ENCODE results near the gene EFCAB8.

The EFCAB8 gene, protein sequence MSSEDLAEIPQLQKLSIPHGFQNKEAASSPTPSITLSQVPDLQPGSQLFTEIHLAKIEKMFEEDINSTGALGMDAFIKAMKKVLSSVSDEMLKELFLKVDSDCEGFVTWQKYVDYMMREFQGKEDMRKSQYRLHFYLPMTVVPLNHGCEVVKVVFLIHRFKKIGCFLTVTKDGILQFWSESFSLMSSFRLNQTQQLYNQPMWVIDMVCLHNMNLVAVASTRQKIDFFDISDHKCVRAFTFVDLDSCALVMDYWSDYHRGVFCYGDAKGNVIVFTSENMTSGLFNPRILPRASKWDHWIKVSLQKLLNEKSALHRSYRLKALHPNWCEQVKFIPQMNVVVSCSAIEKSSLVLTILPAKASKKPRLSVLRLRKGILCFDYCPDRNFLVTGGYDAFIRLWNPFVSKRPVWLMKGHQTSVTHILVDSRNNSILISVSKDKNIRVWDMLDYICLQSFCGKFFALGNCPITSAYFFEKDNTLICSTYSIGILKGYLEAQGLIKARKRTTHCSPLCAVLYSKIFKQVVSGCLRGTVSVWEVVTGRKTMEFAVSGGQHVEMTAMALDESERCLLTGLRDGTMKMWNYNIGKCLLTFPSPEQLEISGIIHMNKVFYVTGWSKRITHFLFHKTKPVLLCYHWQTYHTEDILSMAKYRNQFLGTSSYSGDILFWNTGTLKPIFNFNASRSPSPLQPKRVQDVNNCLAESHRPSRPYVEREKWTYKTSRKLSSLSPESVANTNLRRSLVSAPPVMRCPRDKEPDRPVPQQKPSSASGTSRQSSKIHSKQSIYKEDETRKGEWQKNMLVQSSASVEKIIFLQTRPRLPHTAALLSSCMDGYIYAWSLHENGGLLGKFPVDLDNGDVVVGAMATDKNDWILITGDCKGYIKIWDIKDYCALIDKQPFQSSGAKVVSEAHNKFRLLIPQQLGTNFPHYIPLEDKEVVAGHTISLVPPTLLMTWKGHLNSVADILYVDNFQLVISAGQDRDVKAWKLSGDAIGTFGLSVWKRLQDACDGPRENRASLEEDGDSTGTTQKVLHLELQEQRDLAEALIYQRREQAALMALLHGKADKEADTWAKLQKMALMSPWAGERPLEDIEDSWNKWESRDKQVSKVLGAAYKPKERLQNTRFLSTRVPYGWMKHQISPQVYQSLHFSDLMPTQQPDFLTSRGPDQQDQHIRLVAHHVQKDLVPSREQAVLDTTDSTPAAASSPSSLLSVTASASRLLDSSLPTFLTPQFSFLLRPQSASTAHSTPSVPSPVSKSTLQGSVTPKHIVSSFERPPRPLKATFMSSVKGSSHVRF

GRCh38 chr20:32858701-32859372 is at the start of gene EFCAB8:
Gene EFCAB8 (plus strand): TSS chr20:32858923. CDS start chr20:32863793, 4,870 bp downstream.
- no peak for DNase-seq (ENCODE audit: low read depth in 1 of 2, low spot score in 1 of 2)

DNA sequence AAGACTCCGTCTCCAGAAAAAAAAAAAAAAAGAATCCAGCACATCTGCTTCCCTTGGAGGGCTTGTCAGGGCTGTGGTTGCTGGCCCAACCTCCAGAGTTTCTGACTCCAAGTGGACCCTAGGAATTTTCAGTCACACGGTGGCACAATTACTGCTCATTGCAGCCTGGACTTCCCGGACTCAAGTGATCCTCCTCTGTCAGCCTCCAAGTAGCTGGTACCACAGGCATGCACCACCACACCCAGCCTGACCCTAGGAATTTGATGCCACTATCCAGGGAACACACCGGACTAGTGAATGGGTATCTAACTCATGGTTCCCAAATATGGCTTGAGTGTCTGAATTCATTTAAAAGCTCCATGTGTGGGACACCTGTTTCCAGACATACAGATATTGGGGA is 48.8 kb upstream of the EFCAB8 start:
- no peak for DNase-seq (ENCODE audit: low read depth in 1 of 2, low spot score in 1 of 2)

DNA sequence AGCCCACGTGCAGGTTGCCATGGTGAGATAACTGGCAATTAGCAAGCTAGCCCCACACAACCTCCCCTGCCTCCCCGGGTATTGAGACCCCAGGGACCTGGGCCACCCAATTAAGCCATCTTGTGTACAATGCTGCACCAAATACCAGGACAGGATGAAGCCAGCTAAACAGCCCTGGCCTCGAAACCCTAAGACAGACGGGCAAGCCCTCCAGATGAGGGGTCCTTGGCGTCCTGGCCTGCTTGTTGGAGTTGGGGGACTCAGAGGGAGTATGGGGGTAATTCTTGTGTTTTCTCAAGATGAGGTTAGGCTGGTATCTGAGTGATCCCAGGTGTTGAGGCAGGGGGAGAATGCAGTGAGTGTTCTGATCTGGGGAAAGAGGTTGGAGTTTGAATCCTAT is 47.8 kb upstream of the EFCAB8 start:
- no peak for DNase-seq (ENCODE audit: low read depth in 1 of 2, low spot score in 1 of 2)

DNA sequence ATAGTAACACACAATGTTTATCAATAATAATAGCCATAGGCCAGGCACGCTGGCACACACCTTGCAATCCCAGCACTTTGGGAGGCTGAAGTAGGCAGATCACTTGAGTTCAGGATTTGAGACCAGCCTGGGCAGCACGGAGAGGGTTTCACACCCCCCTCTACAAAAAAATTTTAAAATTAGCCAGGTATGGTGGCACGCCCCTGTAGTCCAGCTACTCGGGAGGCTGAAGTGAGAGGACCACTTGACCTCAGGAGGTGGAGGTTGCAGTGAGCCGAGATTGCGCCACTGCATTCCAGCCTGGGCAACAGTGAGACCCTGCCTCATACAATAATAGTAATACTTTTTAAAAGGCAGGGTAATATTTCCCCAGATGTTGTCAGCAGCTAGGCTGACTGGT is 46.8 kb upstream of the EFCAB8 start:
- DNase-seq (ENCODE audit: low read depth in 1 of 2, low spot score in 1 of 2) = no peak

GRCh38 chr20:32819992-32820697 is 38.6 kb upstream of the EFCAB8 start:
- DNase-seq (ENCODE audit: low read depth in 1 of 2, low spot score in 1 of 2) = peak; percentile 66 to 73

DNA sequence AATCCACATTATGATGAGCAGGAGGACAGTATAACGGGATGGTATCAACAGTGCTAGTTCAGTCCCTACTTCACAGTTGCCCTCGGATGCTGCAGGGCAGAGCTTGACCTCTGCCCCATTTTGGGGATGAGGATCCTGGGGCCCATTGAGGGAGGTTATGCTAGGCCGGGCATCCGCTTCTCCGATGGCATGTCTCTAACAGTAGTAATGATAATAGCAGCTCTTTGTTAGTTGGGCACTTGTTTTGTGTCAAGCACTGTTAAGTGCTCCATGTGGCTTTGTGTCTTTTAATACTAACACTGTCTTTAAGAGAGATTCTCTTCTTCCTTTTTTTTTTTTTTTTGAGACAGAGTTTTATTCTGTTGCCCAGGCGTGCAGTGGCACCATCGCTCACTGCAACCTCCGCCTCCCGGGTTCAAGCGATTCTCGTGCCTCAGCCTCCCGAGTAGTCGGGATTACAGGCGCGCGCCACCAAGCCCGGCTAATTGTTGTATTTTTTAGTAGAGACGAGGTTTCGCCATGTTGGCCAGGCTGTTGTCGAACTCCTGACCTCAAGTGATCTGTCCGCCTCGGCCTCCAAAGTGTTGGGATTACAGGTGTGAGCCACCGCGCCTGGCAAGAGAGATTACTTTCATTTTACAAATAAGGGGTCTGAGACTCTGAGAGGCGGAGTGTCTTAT is 37.9 kb upstream of the EFCAB8 start:
- no peak for DNase-seq (ENCODE audit: low read depth in 1 of 2, low spot score in 1 of 2)

GRCh38 chr20:32822225-32822624 is 36.5 kb upstream of the EFCAB8 start:
- no peak for DNase-seq (ENCODE audit: low read depth in 1 of 2, low spot score in 1 of 2)

DNA sequence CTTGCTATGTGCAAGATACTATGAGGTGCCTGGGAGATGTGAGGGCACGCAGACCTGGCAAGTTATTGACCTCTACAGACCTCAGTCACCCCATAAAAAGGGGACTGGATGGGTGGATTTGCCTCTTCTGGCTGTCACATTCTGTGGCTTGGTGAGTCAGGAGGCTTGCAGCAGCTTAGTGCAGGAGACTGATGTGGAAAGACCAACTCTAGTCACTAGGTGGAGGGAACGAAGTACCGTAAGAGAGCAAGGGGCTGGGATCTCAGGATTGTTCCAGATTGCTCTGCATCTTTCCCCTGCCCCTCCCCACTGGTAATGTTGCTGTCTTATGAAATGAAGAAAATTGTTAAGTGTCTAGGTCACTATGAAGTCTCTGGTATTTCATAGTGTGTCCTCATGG is 35.6 kb upstream of the EFCAB8 start:
- DNase-seq (ENCODE audit: low read depth in 1 of 2, low spot score in 1 of 2) = no peak

GRCh38 chr20:32823737-32824588 is 34.8 kb upstream of the EFCAB8 start:
- DNase-seq (ENCODE audit: low read depth in 1 of 2, low spot score in 1 of 2) = no peak

DNA sequence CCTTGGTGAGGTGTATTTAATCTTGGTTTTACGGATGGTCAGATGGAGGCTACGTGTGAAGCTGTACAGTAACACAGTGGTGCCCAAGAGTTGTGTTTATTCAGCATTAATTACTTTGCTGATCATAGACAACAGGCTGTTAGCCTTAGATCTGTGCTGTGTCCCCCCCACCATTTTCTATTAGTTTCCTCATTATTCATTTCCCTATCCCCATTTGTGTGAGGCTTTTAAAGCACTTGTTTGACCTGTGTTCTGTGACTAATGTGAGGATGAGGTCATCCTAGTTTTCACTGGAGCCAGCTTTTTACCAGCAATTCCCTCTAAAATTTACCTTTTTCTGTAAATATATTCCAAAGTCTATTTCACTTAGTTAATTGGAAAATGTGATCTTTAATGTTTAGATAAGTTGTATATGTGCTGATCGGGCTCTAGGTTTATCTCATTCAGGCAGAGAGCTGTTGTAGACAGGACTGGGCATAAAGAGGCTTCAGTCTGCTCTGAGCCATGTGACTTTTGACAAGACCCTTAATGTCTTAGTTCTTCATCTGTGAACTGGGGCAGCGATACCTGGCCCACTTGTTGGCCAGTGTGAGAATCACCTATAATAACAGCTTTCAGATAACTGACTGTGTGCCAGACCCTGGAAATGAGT is 30.6 kb upstream of the EFCAB8 start:
- no peak for DNase-seq (ENCODE audit: low read depth in 1 of 2, low spot score in 1 of 2)

GRCh38 chr20:32829311-32830005 is 29.3 kb upstream of the EFCAB8 start:
- DNase-seq (ENCODE audit: low read depth in 1 of 2, low spot score in 1 of 2) = no peak

- no peak for DNase-seq (ENCODE audit: low read depth in 1 of 2, low spot score in 1 of 2)
Measured at GRCh38 chr20:32830437-32830836, 28.3 kb upstream of the EFCAB8 start.

- DNase-seq (ENCODE audit: low read depth in 1 of 2, low spot score in 1 of 2) = no peak
Measured at GRCh38 chr20:32831982-32832381, 26.7 kb upstream of the EFCAB8 start.

GRCh38 chr20:32832664-32833063 is 26.1 kb upstream of the EFCAB8 start:
- no peak for DNase-seq (ENCODE audit: low read depth in 1 of 2, low spot score in 1 of 2)

GRCh38 chr20:32834972-32835371 is 23.8 kb upstream of the EFCAB8 start:
- no peak for DNase-seq (ENCODE audit: low read depth in 1 of 2, low spot score in 1 of 2)

GRCh38 chr20:32837157-32837556 is 21.6 kb upstream of the EFCAB8 start:
- no peak for DNase-seq (ENCODE audit: low read depth in 1 of 2, low spot score in 1 of 2)

GRCh38 chr20:32839227-32839981 is 19.3 kb upstream of the EFCAB8 start:
- no peak for DNase-seq (ENCODE audit: low read depth in 1 of 2, low spot score in 1 of 2)

All from activated T-helper 1 cell treated with anti-CD3 and anti-CD28 coated beads, Interleukin-2, amount 50 U/mL, for 16 hours (primary cell).